Measurements from ENCODE around the gene PPP2R2D.

The PPP2R2D gene

DNA sequence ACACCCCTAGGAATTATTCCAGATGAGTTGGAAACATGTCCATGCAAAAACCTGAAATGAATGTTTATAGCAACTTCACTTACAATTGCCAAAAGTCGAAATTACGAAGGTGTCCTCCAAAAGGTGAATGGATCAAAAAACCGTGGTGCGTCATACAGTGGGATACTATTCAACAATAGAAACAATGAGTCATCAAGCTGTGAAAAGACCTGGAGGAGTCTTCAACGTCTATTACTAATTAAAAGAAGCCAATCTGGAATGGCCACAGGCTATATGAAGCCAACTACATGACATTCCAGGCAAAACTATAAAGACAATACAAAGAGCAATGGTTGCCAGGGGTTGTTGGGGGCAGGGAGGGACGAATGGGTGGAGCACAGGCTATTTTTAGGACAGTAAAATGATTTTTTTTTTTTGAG is 12.6 kb upstream of the PPP2R2D start:
- DNase-seq (ENCODE audit: low read depth, low spot score), result no peak

DNA sequence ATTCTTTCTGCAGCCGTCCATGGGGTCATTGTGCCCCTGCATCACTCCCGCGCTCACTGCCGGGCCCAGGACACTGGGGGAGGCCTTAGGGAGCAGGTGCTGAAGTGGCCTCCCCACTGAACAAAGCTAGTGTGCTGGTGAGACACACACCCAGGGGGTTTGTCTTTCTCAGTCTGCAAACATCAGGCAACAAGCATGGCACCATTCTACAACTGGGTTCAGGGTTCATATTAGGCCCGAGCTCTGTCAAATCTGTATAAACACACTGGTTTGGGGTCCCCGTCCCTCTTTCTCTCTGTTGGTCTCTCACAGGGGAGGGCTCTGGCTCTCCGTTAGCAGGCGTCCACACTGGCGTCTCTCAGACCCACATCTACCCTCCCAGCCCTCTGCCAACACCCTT is 11.1 kb upstream of the PPP2R2D start:
- DNase-seq (ENCODE audit: low read depth, low spot score), result no peak

DNA sequence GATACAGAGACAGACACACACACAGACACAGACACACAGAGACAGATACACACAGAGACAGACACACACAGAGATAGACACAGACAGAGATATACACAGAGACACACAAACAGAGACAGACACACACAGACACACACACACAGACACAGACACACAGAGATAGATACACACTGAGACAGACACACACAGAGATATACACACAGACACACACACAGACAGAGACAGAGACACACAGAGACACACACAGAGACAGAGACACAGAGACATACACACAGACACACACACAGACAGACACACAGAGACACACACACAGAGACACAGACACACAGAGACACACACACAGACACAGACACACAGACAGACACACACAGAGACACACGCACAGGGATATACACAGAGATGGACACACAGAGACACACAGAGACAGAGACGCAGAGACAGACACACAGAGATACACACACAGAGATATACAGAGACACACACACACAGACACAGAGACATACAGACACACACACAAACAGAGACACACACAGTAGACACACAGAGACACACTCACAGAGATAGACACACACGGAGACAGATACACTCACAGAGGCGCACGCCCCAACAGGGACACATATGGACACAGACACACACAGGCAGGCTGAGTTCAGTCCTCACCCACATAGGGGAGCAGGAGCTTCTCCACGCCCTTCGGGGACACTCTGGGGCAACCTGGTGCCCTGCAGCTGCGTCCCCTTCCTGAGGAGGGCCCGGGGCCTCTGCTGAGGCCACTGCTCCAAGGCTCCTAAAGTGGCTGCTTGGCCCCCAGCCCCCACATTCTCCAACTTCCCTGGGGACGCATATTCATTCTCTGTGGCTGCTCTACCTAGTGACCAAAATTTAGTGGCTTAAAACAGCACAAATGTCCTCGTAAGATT is 10.3 kb upstream of the PPP2R2D start:
- no peak for DNase-seq (ENCODE audit: low read depth, low spot score)

DNA sequence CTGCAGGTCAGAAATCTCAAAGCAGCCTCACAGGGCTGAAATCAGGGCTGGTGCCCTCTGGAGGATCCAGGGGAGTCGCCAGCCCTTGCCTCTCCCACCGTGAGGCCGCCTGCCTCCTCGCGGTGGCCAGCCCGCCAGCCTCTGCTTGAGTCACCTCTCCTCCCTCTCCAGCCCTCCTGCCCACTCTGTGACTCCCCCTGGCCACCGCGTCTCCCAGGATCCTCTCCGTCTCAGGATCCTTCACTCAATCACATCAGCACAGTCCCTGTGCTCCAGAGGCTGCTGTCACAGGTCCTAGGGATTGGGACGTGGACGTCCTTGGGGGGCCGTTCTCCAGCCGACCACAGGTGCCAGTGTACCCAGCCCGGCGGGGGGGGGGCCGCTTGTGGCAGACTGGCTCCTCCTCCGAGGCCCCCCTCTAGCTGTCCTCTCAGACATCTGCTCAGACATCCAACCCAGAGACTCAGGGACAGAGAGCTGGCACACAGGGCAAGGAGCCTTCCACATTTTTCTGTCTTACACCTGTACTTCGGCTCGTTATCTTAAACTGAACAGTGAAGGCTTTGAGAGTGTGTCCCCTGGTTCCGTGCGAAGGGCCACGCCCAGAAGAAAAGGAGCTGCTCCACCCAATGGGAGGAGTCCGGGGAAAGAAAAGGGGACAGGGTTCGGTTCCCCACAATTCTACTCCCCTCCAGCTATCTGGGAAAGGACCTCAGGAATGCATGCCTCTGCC is 9.4 kb upstream of the PPP2R2D start:
- peak; percentile 68 for DNase-seq (ENCODE audit: low read depth, low spot score)

DNA sequence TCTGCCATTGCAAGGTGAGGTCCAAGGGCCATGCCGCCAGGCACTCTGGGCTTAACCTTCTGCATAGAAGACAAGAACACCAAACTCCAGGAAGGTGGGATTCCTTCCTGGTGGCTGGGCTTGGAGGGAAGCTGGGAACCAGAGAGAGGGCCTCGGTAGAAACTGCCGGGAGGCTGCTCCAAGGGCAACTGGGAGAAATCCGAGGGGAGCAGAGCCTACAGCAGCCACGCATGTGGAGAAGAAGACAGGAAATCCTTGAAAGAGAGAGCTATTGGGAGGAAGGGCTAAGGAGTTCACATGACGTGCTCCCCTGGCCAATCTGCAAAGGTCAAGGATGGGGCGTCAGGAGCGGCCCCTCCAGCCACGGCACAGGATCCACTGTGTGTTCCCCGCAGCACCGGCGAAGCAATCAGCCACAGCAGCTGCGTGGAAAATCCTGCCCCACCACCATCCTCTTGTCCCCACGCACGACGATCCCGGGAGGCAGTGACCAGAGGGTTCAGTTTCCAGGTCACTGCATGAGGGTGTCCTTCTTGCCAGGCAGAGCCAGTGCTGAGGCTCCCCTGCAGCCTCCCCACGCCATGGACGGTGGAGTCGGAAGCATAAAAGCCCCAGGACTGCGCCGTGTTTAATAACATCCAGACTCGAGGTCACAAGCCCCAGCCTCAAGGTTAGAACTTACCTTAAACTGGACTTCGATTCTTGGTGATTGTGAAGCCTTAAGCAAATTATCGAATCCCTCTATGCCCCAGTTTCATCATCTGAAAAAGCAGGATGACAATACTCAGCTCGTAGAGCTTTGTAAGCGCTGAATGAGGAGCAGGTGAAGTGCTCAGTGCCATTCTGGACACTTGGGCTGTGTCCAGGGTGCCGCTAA is 8.6 kb upstream of the PPP2R2D start:
- DNase-seq (ENCODE audit: low read depth, low spot score), result no peak

DNA sequence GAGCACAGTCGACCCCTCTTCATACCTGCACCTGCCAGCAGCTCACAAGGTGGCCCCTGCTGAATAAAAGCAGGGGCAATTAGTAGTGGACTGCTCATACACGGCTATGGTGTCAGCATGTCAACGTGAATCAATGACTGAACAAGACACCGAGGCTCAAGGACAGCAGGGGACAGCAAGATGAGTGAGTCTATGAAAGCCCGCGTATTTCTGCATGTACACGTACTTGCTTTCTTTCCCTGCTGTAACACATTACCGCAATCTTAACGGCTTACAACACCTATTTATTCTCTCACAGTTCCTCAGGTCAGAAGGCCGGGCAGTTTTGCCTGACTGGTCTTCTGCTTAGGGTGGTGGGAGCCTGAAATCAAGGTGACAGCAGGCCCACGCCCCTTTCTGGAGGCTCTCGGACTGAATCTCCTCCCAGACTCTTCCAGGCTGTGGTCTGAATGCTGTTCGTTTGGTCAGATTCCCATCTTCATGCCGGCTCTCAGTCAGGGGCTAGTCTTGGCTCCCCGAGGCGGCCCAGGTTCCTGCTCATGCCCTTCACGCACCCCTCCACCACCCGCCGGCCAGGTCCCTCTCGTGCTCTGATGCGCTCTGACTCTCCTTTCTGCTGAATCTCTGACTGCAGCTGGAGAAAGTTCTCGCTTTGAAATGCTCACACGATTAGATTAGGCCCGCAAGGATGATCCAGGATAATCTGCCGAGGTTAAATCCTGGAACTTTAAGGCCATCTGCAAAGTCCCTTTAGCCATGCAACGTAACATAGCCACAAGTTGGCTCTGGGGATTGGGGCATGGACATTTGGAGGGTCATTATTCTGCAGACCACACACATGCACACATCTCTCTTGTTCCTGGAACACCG is 7.8 kb upstream of the PPP2R2D start:
- DNase-seq (ENCODE audit: low read depth, low spot score), result no peak

DNA sequence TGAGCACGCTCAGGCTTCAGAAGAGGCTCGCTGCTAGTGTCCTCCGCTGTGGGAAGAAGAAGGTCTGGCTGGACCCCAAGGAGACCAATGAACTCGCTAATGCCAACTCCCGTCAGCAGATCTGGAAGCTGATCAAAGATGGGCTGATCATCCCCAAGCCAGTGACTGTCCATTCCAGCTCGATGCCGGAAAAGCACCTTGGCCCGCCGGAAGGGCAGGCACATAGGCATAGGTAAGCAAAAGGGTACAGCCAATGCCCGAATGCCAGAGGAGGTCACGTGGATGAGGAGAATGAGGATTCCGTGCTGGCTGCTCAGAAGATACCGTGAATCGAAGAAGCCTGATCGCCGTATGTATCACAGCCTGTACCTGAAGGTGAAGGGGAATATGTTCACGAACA is 5.7 kb upstream of the PPP2R2D start:
- DNase-seq (ENCODE audit: low read depth, low spot score), result no peak

DNA sequence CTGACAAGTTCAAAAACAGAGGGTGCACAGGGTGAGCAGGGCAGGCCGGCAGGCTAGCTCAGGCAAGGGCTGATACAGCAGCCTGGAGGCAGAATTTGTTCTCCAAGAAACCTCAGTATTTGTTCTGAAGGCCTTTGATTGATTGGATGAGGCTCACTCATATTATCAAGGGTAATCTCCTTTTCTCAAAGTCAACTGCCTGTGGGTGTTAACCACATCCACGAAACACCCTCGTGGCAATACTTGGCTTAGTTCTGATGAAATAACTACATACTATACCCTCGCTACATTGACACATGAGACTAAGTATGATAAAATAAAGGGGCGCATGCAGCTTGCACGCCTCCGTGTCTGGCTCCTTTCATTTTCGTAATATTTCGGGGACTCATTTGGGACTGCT is 4.4 kb upstream of the PPP2R2D start:
- no peak for DNase-seq (ENCODE audit: low read depth, low spot score)

DNA sequence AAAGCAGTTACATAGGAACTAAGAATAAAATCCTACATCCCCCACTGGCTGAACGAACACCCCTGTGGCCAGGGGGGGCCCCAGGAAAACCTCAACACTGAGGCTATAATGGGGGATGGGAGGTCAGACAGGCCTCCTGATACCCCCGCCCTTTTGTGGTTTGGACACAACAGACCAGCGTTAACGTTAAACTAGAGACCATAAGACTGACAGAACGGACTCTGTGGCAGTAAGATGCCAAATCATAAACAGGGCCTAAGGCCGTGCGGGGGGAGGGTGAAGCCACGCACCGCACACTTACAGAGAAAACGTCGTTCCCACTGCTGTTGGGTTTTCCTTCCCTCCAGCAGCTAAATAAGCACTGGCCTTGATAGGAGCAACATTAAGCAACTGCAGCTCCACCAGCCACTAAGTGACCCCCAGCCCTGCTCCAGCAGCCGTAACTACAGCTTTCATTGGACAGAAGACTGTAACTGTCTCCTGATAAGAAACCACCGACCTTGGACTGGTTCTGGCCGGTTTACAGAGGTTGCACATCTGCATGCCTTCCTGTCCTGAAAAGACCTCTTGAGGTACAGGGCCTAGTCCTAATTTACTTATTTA is 3.4 kb upstream of the PPP2R2D start:
- peak; percentile 42 for DNase-seq (ENCODE audit: low read depth, low spot score)

DNA sequence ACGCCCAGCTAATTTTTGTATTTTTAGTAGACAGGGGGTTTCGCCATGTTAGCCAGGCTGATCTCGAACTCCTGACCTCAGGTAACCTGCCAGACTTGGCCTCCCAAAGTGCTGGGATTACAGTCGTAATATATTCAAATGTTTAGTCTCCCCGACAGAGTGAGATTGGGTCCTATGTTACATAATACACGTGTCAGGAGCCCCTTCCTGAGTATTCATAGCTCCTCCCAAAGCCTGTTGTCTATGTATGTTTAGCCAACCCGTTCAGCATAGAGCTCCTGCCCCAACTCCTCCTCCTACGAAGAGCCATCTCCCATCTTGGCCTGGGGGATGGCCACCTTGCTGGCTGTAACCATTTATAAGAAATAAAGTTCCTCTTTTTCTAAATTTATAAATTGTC is 2.7 kb upstream of the PPP2R2D start:
- DNase-seq (ENCODE audit: low read depth, low spot score), result no peak

DNA sequence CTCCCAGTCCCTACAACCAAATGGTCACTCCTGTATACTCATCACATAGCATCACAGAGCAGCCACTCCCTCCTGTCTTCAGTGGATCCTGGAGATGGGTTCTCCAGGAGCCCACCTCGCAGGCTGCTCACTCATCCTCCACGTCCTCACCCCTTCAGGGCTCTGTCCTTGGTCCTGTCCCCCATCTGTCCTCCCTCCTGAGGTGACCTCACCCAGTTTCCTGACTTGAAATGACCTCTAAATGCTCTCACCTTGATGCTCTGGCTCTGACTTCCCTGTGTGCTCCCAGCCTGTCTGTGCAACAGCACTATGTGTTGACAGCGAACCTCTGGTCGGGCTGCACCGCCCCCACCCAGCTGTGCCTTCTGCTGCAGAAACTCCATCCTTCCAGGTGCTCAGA is 2.1 kb upstream of the PPP2R2D start:
- DNase-seq (ENCODE audit: low read depth, low spot score), result no peak

DNA sequence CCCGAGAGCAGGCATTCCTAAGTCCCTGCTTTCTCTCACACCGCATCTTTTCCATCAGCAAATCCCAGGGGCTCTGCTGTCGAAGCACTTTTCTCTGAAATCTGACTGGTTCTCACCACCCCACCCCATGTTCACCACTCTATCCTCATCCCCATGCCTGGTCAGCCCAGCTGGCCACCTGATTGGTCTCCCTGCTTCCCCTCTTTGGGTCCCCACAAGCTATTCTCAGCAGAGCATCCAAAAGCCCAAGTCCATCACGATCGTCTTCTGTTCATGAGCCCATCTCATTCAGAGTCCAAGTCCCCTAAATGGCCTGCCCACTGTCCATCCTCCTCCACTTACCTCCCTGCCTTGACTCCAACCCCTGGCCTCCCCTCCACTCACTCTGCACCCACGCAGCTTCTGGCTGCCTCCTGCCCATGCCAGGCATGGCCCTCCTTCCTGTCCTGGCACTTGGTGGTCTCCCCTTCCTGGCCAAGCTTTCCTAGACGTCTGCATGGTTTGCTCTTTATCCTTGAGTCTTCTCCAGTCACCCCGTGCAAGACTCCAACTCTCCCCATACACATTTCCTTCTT is 1.6 kb upstream of the PPP2R2D start:
- DNase-seq (ENCODE audit: low read depth, low spot score), result no peak

DNA sequence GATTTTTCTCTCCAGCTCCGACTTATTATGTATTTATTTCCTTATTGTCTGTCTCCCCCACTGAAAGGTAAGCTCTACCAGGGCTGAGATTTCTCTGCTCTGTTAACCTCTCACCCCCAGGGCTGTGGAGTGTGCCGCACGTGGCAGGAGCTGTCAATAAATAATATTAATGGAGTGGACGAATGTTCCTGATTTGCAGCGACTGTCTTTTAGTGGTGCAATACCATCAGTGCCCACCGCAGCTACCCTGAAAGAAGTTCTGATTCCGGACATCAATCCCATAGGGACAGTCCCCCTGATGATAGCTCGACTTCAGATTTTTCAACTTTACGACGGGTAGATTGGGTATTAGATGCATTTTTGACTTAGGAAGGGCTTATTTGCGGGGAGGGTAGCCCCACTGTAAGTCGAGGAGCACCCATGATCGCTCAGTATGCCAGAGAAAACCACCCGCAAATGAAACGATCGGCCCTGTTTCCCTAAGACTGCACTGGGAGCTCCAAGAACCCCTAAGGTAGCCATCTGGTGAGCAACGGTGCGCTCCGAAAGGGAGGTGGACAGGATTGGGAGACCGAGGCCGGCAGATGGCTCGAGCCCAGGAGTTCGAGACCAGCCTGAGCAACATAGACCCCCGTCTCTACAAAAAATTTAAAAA is 986 bp upstream of the PPP2R2D start:
- no peak for DNase-seq (ENCODE audit: low read depth, low spot score)

DNA sequence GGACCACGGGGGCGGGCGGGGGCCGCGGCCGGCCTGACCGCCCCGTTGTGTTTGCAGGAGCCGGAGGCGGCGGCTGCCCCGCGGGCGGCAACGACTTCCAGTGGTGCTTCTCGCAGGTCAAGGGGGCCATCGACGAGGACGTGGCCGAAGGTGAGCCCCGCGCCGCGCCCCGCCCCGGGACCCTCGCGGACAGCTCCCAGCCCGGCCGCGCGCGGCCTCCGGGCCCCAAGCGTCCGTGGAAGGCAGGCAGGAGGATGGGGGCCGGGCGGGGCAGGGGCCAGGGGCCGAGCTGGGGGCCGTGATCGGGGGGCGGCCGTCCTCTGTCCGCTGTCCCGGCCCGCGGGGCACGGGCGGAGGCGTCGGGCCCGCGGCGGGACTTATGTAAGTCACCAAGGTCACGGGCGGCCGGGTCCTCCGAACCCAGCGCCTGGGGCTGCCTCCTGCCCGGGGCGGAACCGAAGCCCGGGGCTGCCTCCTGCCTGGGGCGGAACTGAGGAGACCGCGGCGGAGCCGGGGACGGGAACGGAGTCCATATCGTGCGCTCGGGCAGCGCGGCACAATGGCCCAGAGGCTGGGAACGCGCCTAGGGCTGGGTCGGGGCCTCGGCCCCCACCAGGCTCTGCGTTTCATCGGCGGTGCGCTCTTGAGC is 497 bp downstream of the PPP2R2D start:
- DNase-seq (ENCODE audit: low read depth, low spot score), result peak; percentile 57

DNA sequence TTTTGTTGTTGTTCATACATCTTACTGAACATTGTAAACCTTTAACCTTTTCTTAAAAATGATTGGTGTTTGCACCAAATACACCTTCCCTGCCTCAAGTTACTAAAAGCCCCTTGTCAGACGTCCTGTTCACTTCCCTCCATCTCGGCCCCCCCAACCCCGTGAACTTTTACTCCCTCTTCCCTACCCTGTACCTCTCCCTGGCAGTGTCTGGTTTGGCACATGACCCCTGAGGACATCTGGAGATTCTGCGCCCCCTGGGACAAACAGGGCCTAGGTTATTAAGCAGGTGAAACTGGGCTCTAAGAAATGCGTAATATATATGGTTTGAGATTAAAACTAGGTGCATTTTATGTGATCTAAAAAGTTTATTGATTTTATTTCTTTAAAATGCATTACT is 1.4 kb downstream of the PPP2R2D start:
- DNase-seq (ENCODE audit: low read depth, low spot score), result no peak

DNA sequence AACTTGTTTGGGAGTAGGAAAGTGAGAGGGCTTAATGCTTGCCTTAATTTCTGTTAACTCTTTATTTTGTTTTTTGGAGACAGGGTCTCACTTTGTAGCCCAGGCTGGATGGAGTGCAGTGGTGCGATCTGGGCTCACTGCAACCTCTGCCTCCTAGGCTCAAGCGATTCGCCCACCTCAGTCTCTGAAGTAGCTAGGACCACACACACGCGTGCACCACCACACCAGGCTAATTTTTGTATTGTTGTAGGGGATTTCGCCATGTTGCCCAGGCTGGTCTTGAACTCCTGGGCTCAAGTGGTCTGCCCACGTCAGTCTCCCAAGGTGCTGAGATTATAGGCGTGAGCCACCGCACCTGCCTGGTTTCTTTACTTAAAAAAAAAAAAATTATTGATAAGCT is 1.9 kb downstream of the PPP2R2D start:
- DNase-seq (ENCODE audit: low read depth, low spot score), result no peak

DNA sequence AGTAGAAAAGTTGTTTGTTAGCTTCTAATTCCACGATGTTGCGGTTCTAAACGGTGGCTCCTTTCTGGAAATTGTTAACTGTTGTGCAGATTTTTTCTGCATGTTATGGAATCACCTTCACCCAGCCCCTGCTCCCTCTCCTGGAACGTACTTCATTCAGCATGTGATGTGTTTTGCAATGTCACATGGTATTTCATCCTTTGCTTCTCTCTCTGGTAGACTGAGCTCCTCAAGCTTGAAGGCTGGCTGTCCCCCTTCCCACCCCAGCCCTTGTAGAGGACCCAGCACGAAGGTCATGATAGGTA is 4.4 kb downstream of the PPP2R2D start:
- no peak for DNase-seq (ENCODE audit: low read depth, low spot score)

DNA sequence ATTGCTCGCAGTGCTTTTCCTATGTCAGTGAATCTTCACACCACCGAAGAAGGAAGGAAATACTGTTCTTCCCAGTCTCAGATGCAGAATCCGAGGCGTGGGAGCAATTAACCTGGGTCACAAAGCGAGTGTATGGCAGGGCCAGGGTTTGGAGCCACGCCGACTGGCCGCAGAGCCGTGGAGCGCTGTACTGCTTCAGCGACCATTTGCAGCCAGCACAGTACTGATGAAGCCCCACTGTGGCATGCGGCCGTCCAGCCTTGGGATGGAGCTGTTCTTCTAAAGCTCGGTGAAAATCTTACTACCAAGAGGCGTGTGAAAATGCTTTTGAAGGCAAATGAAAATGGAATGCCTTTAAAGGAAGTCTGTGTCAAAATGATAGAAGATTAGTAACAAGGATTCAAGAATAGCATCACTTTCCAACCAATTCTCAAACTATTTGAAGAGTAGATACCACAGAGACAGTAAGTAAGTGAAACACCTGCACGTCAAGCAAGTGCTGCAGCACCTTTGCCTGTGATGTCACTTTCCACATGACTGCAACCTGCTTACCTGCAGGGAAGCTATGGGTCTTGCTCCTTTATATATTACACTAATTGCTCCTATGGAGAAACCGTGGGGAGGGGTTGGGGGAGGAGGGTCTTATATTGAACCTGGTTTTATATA is 4.9 kb downstream of the PPP2R2D start:
- DNase-seq (ENCODE audit: low read depth, low spot score), result no peak

DNA sequence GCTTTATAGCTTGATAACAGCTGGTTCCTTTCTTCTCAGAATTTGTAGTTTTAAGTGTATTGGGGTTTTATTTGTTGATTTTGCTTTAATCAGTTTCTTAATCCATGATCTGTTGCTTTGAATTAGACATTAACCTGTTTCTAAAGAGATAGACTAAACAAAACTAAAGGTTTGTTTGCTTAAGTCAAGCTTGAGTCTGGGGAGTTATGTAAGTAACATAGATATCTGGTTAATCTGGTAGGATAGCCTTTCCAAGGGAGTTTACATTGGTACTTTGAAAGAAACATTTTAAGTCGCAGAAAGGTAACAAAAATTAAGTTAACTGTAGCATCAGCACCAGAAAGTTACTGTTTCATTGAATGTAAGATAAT is 5.4 kb downstream of the PPP2R2D start:
- no peak for DNase-seq (ENCODE audit: low read depth, low spot score)
